NB4 (cell line): ENCODE results near the gene ABCC4.

Experiments
- DNase-seq: peaks from one replicate; pipeline ENCODE4 v3.0.0; 2010; ENCODE audit warnings: low read depth
- H3K4me3 ChIP-seq: one replicate; pipeline ENCODE4 v1.5.1; 2011; ENCODE audit warnings: mild to moderate bottlenecking, low read depth, low read length, moderate library complexity
- CTCF ChIP-seq: IDR thresholded peaks from one replicate; pipeline ENCODE4 v1.5.1; 2012; ENCODE audit warnings: low read depth, low read length
- MAX ChIP-seq: IDR thresholded peaks from 2 replicates; pipeline ENCODE4 v1.6.1; 2011; ENCODE audit warnings: low read depth, low read length
- MYC ChIP-seq: IDR thresholded peaks from 2 replicates; pipeline ENCODE4 v1.6.1; 2011; ENCODE audit warnings: low read depth, low read length
- POLR2A ChIP-seq: IDR thresholded peaks from 2 replicates; pipeline ENCODE4 v1.6.1; 2011; ENCODE audit warnings: mild to moderate bottlenecking; ENCODE audit not compliant: insufficient read length; ENCODE audit errors: extremely low read depth

ABCC4 gene

GRCh38 chr13:95118541-95119324 is 182.5 kb downstream of the ABCC4 start:
- H3K4me3 ChIP-seq, result no peak overlapping the region
- TF ChIP-seq CTCF (no peak), POLR2A (no peak)
- DNase-seq, result no peak

GRCh38 chr13:95117092-95117491 is 184.2 kb downstream of the ABCC4 start:
- H3K4me3 ChIP-seq, result no peak overlapping the region
- TF ChIP-seq POLR2A (no peak), MYC (no peak), CTCF (no peak), MAX (no peak)
- DNase-seq, result no peak

- TF ChIP-seq MAX (no peak), POLR2A (no peak), CTCF (no peak), MYC (no peak)
- no peak for DNase-seq
Measured at GRCh38 chr13:95115525-95115924, 185.7 kb downstream of the ABCC4 start.

GRCh38 chr13:95113601-95114000 is 187.7 kb downstream of the ABCC4 start:
- DNase-seq, result no peak
- no peak for TF ChIP-seq MYC
- TF ChIP-seq CTCF, result no peak
- no peak for TF ChIP-seq POLR2A
- TF ChIP-seq MAX, result no peak
- H3K4me3 ChIP-seq, result no peak overlapping the region

More at GRCh38 chr13:95115525-95115924, 185.7 kb downstream of the ABCC4 start:
- no peak overlapping the region for H3K4me3 ChIP-seq

GRCh38 chr13:95112883-95113282 is 188.4 kb downstream of the ABCC4 start:
- DNase-seq, result no peak
- H3K4me3 ChIP-seq, result no peak overlapping the region
- TF ChIP-seq CTCF, result no peak
- no peak for TF ChIP-seq MYC
- no peak for TF ChIP-seq MAX
- no peak for TF ChIP-seq POLR2A

- TF ChIP-seq CTCF (no peak), MAX (no peak), MYC (no peak), POLR2A (no peak)
- DNase-seq, result no peak
- H3K4me3 ChIP-seq, result no peak overlapping the region
Measured at GRCh38 chr13:95111608-95112007, 189.6 kb downstream of the ABCC4 start.
